ENCODE data around the gene ZNF70. TPM values are rescaled to one million over a fixed set of nuclear protein-coding genes. Genes with fewer than 3 reads are reported as not detected.
A peak's percentile ranks its signal among the peaks of the same experiment; 100 is the strongest.

Gene ZNF70
- total RNA-seq, result 1 to 10 TPM; 2.3 to 3.0 (median 2.6) TPM

DNA sequence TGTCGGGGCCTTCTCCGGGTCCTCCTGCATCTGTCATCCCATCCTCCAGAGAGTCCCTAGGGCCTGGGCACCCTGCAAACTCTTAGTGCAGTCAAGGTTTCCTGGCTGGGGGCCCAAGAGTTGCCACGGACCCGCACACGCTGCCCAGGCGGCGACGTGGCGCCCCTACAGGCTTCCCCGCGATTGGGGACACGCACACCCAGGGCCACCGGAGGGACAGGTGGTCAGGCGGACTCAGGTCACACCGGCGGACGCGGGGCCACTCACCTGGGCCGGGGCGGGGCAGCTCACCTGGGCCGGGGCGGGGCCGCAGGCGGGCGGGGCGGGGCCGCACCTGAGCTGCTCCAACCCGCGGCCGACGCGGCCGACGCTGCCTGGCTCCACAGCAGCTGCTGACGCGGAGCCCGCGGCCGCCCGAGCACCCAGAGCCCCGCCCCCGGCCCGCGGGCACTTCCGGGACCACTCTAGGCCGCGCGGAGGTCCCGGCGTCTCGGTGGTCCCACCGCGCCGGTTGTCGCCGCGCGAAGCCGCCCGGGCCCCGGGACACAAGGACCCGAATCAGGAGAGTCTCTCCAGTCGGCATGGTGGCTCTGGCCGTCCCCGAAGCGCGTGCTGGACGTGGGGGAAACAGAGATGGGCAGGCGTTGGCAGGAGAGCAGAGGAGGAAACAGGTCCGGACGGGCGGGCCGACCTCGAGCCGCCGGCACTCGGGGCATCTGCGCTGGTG is at the start of gene ZNF70:
Gene ZNF70, minus strand, starts transcription at position 399 of the 727 bp plus-strand sequence. CDS start 5,972 bp downstream, outside the sequence.
- H3K27me3 Mint-ChIP-seq (ENCODE audit: low read depth), result no peaks in the 10 kb centered on the region
- peaks cover 13% of the 10 kb centered on the region for H3K4me1 Mint-ChIP-seq (ENCODE audit: low read depth)
- DNase-seq, result peak; percentile 83
- ATAC-seq, result peak; percentile 100
- H3K4me3 Mint-ChIP-seq, result peak within 1 kb of the TSS; percentile 83
- no peaks in the 10 kb centered on the region for H3K9me3 Mint-ChIP-seq
- peaks cover 2% of the 10 kb centered on the region for H3K36me3 Mint-ChIP-seq (ENCODE audit: insufficient read depth)

DNA sequence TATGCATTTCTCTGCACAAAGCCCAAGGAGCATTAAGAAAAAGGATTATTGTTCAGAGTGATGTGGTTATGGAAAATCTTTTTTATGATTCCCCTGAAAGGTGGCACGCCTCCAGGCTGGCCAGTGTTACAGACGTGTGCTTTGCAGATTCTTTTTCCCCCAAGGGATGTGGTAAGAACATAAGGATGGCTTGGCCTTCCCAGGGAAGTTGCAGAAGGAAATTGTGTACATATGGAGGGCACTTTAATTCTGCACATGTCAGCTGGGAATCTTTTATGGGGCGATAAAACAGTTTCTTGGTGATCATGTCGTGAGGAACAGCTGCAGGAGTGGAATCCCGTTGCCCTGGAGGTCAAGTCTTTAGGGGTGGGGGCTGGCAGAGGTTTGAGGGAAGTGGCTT is 45.5 kb upstream of the ZNF70 start:
- H3K36me3 Mint-ChIP-seq (ENCODE audit: insufficient read depth), result peaks cover 29% of the 10 kb centered on the region
- ATAC-seq (no peak), DNase-seq (no peak)
- no peaks in the 10 kb centered on the region for H3K9me3 Mint-ChIP-seq
- H3K27me3 Mint-ChIP-seq (ENCODE audit: low read depth), result no peaks in the 10 kb centered on the region
- H3K4me3 Mint-ChIP-seq, result no peak overlapping the region
- peaks cover 11% of the 10 kb centered on the region for H3K4me1 Mint-ChIP-seq (ENCODE audit: low read depth)

DNA sequence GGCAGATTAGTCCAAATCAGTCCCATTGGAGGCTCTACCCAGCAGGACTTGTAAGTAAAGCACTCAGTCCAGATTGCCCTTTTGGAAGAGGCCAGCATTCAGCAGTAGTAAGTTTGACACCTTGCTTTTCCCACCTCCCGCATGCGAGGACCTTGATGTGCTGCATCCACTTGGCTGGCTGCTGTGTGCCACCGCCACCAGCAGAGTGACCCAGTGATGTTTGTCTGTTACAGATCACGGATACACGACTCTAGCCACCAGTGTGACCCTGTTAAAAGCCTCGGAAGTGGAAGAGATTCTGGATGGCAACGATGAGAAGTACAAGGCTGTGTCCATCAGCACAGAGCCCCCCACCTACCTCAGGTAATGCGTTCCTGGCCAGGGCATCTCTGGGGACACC is 42.4 kb upstream of the ZNF70 start:
- peaks cover 25% of the 10 kb centered on the region for H3K36me3 Mint-ChIP-seq (ENCODE audit: insufficient read depth)
- no peak overlapping the region for H3K4me3 Mint-ChIP-seq
- DNase-seq (no peak), ATAC-seq (no peak)
- H3K27me3 Mint-ChIP-seq (ENCODE audit: low read depth), result no peaks in the 10 kb centered on the region
- peaks cover 19% of the 10 kb centered on the region for H3K4me1 Mint-ChIP-seq (ENCODE audit: low read depth)
- H3K9me3 Mint-ChIP-seq, result no peaks in the 10 kb centered on the region

DNA sequence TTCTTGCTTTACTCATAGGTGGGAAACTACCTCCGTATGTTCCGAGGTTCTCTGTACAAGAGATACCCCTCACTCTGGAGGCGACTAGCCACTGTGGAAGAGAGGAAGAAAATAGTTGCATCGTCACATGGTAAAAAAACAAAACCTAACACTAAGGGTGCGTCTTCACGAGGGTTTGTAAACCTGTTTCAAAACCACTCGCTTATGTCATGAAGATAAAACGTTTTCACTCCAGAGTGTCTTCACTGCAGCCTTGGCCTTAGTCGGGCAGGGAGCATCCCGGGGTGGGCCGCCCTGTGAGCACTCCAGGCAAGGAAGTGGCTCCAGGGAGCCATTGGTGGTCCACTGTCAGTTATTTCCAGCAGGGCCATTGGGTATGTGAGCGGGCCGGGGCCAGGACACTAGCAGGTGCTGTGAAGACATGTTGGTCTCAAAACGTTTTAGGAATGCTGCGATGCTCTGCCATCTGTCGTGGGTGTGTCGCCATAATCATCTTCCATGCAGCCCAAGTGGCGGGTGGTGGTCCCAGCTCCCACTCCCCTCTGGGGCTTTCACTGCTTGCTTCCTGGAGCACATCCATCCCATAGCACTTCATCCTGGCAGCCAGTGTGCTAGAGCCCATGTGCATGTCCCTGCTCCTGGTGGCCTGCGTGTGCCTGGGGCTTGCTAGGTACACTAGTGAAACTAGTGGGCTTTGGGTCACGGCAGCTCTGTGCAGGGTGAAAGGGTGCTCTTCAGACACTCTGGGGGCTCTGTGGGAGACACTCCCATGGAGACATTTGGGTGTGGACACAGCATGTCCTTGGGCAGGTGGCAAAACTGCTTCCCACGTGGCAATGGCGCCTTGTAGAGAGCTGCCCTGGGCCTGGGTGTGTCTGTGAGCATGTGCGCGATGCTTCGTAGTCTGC is 41.1 kb upstream of the ZNF70 start:
- H3K9me3 Mint-ChIP-seq, result no peaks in the 10 kb centered on the region
- H3K27me3 Mint-ChIP-seq (ENCODE audit: low read depth), result no peaks in the 10 kb centered on the region
- ATAC-seq (no peak), DNase-seq (no peak)
- no peak overlapping the region for H3K4me3 Mint-ChIP-seq
- peaks cover 25% of the 10 kb centered on the region for H3K36me3 Mint-ChIP-seq (ENCODE audit: insufficient read depth)
- peaks cover 27% of the 10 kb centered on the region for H3K4me1 Mint-ChIP-seq (ENCODE audit: low read depth)

DNA sequence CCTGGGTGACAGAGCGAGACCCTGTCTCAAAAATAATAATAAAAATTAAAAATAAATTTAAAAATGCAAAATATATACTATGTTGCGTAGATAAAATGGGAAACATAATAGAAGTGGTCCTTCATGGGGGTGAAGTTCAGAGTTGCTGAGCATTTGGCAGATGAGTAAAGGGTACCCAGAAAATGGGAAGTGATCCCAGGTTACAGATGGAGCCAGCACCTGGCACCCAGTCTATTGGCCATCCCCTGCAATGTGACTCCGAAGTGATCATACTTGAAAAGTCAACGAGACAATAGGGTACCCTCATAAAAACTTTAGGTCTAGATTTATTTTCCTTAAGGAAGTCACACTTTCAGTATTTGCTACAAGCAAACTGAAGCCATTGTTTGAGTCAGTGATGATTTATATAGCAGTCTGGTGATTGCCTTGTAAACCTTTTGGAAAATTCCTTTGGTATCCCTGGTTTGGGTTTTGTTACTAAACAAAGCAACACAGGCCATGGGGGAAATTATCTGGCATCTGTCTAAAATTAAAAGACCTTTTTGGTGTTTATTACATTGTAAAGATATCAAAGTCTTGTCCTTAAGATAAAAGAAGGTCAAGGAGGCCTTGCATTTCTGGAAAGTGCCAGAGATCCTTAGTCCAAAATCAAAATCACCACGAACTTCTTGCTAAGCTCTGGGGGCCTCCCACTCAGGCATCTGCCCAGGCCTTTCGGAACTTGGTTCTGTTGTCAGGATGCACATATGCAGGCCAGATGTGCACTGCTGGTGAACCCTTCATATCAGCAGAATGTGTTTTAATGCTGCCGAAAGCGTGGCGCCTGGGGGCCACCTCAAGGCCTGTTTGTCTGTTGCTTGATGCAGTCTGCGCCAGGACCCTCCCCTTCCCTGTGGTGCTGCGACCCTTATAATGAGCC is 40.2 kb upstream of the ZNF70 start:
- Mint-ChIP-seq H3K9me3 (no peaks in the 10 kb centered on the region), H3K36me3 (ENCODE audit: insufficient read depth) (peaks cover 19% of the 10 kb centered on the region), H3K27me3 (ENCODE audit: low read depth) (no peaks in the 10 kb centered on the region), H3K4me3 (no peak overlapping the region), H3K4me1 (ENCODE audit: low read depth) (peaks cover 33% of the 10 kb centered on the region)
- ATAC-seq (no peak), DNase-seq (no peak)

DNA sequence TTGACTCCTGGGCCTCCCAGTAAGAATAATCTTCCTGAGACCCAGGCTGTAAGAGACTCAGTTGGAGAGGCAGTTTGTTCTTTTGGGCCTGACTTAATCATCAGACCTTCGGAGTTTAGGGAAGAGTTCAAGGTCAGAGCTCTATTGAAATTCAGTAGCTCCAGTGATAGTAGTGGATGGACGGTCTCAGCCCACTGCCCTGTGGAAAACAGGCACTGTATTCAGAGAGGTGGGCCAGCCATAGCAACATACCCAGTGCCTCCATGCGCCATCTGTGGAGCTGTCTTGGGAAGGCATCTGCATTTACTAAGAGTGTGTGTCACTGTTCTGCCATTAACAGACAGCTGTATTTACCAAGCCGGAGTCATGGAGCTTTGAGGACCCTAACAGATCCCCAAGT is 38.7 kb upstream of the ZNF70 start:
- Mint-ChIP-seq H3K27me3 (ENCODE audit: low read depth) (no peaks in the 10 kb centered on the region), H3K4me3 (no peak overlapping the region), H3K4me1 (ENCODE audit: low read depth) (peaks cover 35% of the 10 kb centered on the region), H3K9me3 (no peaks in the 10 kb centered on the region), H3K36me3 (ENCODE audit: insufficient read depth) (peaks cover 18% of the 10 kb centered on the region)
- no peak for DNase-seq
- ATAC-seq, result no peak

DNA sequence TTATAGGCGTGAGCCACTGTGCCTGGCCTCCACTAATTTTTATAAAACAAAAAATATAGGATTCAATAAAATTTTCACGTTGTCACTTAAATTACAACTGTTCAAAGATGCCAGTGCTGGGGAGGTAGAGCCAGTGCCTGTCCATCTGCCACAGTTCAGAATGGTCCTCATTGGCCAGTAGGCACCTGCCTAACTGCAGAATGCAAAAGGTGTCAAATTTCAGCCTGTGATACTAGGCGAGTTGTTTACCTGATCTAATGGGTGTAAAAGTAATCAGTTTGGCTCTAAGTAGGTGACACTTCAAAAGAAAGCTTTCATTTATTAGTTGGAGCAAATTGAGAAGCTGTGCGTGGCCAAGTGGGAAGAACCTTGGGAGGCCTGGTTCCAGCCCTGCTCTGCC is 38.2 kb upstream of the ZNF70 start:
- no peak for DNase-seq
- Mint-ChIP-seq H3K9me3 (no peaks in the 10 kb centered on the region), H3K4me3 (no peak overlapping the region), H3K4me1 (ENCODE audit: low read depth) (peaks cover 40% of the 10 kb centered on the region), H3K27me3 (ENCODE audit: low read depth) (no peaks in the 10 kb centered on the region), H3K36me3 (ENCODE audit: insufficient read depth) (peaks cover 18% of the 10 kb centered on the region)
- ATAC-seq, result no peak

DNA sequence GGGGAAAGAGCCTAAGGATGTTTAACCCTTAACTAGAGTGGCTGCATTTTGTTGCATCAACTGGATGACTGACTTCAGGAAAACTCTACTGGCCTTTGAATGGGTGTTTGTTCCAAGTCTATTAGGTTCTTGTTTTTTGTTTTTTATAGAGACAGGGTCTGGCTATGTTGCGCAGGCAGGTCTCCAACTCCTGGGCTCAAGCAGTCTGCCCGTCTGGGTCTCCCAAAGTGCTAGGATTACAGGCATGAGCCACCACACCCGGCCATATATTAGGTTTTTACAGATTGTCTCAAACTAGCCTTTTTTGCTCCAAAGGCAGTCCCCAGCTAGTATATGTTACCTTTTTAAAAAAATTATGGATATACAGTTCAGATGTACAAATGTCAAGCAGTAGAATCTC is 37.0 kb upstream of the ZNF70 start:
- Mint-ChIP-seq H3K36me3 (ENCODE audit: insufficient read depth) (peaks cover 13% of the 10 kb centered on the region), H3K9me3 (no peaks in the 10 kb centered on the region), H3K27me3 (ENCODE audit: low read depth) (no peaks in the 10 kb centered on the region), H3K4me3 (peak overlapping the region; percentile 88), H3K4me1 (ENCODE audit: low read depth) (peaks cover 40% of the 10 kb centered on the region)
- no peak for DNase-seq
- no peak for ATAC-seq

DNA sequence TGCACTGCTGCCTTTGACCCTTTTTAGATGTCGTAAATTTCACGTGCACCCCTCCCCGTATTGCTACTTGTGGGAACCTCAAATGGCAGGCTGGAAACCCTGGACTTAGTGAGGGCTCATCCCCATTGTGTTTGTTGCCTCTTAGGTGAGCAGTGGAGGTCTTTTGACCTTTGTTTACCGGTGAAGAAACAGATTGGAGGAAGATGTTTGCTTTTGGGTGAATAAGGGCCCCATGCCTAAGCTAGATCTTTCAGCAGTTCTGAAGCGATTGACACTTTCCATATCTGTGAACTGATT is 36.6 kb upstream of the ZNF70 start:
- peaks cover 38% of the 10 kb centered on the region for H3K4me1 Mint-ChIP-seq (ENCODE audit: low read depth)
- peaks cover 12% of the 10 kb centered on the region for H3K36me3 Mint-ChIP-seq (ENCODE audit: insufficient read depth)
- no peaks in the 10 kb centered on the region for H3K9me3 Mint-ChIP-seq
- H3K27me3 Mint-ChIP-seq (ENCODE audit: low read depth), result no peaks in the 10 kb centered on the region
- H3K4me3 Mint-ChIP-seq, result peak overlapping the region; percentile 88
- DNase-seq (no peak), ATAC-seq (no peak)

DNA sequence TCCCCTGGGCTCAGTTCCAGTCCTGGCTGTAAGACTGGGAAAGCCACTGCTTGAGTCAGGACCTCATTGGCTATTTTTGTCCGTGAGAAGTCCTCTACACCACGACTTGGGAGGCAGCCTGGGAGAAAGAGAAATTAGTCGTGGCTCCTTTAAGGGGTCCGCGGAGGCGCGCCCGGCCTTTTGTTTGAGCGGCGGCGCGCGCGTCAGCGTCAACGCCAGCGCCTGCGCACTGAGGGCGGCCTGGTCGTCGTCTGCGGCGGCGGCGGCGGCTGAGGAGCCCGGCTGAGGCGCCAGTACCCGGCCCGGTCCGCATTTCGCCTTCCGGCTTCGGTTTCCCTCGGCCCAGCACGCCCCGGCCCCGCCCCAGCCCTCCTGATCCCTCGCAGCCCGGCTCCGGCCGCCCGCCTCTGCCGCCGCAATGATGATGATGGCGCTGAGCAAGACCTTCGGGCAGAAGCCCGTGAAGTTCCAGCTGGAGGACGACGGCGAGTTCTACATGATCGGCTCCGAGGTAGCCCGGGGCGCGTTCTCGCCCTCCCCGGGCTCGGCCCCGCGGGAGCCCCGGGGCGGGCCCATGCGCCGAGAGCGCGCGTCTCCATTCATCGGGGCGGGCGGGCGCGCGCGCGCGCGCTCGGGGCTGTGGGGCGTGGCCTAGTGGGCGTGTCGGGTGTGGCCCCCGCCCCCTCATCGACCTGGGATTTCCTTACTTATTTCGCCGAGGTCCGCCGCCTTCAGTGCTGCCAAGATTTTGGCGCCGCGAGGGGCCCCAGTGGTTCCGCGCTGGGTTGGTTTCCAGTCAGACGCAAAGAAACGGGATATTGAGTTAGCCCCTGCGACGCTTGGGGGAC is 36.1 kb upstream of the ZNF70 start, which contains the start of gene SMARCB1:
Gene SMARCB1, plus strand, starts transcription at position 215 of the 848 bp plus-strand sequence. Its CDS starts 204 bp downstream, at position 419.
- Mint-ChIP-seq H3K4me1 (ENCODE audit: low read depth) (peaks cover 32% of the 10 kb centered on the region), H3K9me3 (no peaks in the 10 kb centered on the region), H3K4me3 (peak within 1 kb of the TSS; percentile 88), H3K36me3 (ENCODE audit: insufficient read depth) (peaks cover 6% of the 10 kb centered on the region), H3K27me3 (ENCODE audit: low read depth) (no peaks in the 10 kb centered on the region)
- DNase-seq, result peak; percentile 88
- peak; percentile 83 to 87 for ATAC-seq

DNA sequence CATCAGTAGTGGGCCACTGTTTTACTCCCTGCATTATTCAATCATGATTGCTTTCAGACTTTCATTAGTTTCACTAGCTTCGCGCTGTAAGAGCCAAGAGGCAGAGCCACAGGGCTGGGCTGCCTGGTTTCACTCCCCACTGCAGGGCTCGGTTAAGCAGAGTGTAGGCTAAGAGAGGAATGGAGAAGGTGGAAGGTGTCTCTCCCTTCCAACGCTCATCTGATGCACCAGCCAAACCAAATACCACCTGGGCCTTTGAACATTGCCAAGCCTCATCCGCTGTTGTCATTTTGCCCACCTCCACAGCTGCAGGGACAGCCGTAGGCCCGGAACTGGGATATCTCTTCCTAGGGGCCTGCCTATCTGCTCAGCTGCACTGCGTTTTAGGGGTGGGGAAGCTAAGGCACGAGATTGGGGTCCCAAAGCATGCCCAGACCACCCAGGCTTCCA is 35.4 kb upstream of the ZNF70 start:
- peaks cover 30% of the 10 kb centered on the region for H3K4me1 Mint-ChIP-seq (ENCODE audit: low read depth)
- peak overlapping the region; percentile 88 for H3K4me3 Mint-ChIP-seq
- H3K9me3 Mint-ChIP-seq, result no peaks in the 10 kb centered on the region
- H3K36me3 Mint-ChIP-seq (ENCODE audit: insufficient read depth), result peaks cover 6% of the 10 kb centered on the region
- DNase-seq (no peak), ATAC-seq (no peak)
- no peaks in the 10 kb centered on the region for H3K27me3 Mint-ChIP-seq (ENCODE audit: low read depth)

DNA sequence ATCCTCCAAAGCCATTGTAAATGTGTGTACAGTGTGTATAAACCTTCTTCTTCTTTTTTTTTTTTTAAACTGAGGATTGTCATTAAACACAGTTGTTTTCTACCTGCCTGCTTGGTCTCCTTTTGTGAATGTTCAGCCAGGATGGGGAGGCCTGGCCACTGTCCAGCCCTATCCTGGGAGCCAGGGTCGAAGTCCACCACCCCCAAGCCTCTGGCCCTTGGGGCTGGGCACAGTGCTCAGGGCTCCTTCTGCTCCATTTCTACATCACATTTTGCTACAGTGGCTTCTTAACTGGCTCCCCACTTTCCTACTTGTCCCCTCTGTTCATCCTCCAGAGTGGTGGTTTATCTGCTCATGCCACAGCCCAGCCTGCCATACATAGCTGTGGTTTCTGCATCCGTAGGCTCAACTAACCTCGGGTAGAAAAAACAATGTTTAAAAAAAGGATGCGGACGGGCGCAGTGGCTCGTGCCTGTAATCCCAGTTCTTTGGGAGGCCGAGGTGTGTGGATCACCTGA is 33.4 kb upstream of the ZNF70 start:
- Mint-ChIP-seq H3K36me3 (ENCODE audit: insufficient read depth) (no peaks in the 10 kb centered on the region), H3K27me3 (ENCODE audit: low read depth) (no peaks in the 10 kb centered on the region), H3K9me3 (no peaks in the 10 kb centered on the region), H3K4me1 (ENCODE audit: low read depth) (peaks cover 23% of the 10 kb centered on the region), H3K4me3 (no peak overlapping the region)
- DNase-seq, result no peak
- no peak for ATAC-seq
